22Rv1 (cell line): ENCODE measurements around the gene C1orf94.

Experiments
- H3K27ac ChIP-seq: fragments of 450-650 bp; 2 replicates; pipeline ENCODE4 v1.5.1; 2017
- ZFX ChIP-seq: fragments of 450-650 bp; IDR thresholded peaks from 2 replicates; pipeline ENCODE4 v1.6.1; 2017; ENCODE audit warnings: antibody characterized with exemption, borderline replicate concordance
- TF ChIP-seq, protein P1 (sequence below): fragments of 450-650 bp; IDR thresholded peaks from 2 replicates; pipeline ENCODE4 v1.5.1; 2017; ENCODE audit warnings: mild to moderate bottlenecking

Gene C1orf94

DNA sequence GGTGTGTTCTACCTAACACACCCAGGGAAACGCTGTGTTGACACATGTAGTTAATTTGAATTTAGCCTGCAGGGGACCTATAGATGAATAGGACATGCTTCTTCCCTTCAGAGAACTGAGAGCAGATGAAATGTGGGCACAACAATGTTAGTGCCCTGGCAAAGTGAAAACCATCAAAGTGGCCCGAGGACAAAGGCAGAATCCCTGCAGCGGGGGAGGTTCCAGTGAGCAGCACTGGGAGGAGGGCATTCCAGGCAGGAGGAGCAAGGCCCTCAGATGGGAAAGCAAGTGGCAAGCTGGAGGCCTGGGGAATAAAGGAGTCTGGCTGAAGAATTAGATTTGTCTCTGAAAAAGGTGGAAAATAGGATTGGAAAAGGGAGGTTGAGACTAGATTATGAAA lies 37.2 kb downstream of the C1orf94 start:
- no peak for TF ChIP-seq ZFX
- TF ChIP-seq, protein P1, sequence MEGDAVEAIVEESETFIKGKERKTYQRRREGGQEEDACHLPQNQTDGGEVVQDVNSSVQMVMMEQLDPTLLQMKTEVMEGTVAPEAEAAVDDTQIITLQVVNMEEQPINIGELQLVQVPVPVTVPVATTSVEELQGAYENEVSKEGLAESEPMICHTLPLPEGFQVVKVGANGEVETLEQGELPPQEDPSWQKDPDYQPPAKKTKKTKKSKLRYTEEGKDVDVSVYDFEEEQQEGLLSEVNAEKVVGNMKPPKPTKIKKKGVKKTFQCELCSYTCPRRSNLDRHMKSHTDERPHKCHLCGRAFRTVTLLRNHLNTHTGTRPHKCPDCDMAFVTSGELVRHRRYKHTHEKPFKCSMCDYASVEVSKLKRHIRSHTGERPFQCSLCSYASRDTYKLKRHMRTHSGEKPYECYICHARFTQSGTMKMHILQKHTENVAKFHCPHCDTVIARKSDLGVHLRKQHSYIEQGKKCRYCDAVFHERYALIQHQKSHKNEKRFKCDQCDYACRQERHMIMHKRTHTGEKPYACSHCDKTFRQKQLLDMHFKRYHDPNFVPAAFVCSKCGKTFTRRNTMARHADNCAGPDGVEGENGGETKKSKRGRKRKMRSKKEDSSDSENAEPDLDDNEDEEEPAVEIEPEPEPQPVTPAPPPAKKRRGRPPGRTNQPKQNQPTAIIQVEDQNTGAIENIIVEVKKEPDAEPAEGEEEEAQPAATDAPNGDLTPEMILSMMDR = no peak
- H3K27ac ChIP-seq = no peak overlapping the region

DNA sequence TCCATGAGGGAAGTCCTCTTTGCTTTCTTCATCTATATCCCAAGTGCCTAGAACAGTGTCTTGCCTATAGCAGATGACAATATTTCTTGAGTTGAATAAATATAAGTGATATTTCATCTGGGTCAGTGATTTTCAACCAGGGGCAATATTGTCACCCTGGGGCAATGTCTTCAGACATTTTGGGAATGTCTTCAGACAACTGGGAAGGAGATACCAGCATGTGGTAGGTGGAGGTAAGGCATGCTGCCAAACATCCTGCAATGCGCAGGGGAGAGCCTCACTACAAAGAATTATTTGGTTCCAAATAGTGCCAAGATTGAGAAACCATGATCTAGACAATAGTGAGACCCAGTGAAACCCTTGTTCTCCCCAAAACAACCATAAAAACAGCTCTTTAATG lies 54.7 kb downstream of the C1orf94 start:
- no peak overlapping the region for H3K27ac ChIP-seq
- TF ChIP-seq, protein P1 = no peak
- no peak for TF ChIP-seq ZFX

DNA sequence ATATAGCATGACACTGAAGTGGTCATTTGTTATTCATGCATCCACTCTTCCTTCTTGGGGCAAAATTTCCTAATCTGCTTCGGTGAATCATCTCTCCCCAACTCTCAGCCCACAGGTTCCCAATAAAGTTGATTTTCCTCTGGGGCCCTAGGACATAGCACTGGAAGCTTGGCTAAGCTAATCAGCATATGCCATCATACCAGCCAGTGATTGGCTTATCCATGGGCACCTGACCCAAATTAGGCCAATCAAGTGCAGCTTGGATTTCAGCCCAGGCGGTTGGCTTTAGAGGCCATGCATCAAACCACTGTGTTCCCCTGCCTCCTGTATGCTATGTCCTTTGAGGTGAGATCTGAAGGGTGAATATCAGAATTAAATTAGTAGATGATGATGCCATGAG lies 58.9 kb downstream of the C1orf94 start:
- H3K27ac ChIP-seq = no peak overlapping the region
- TF ChIP-seq, protein P1 = no peak
- TF ChIP-seq ZFX = no peak

DNA sequence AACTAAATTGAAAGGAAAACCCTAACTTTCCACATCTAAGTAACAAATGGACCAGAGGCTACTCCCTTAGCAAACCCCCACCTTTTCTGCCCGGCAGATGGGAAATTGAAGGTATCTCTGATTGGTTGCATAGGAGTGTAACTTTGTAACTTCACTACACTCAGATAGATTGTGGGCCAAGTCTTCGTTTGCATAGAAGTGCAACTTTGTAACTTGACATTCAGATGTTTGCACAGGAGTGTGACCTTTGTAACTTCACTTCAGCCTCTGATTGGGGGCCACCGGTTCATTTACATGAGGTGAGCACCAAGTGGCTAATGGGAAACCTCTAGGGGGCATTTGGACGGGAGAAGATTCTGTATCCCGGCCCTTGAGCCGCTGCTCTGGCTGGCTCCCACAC lies 59.4 kb downstream of the C1orf94 start:
- no peak overlapping the region for H3K27ac ChIP-seq
- TF ChIP-seq ZFX = no peak
- TF ChIP-seq, protein P1 = no peak

DNA sequence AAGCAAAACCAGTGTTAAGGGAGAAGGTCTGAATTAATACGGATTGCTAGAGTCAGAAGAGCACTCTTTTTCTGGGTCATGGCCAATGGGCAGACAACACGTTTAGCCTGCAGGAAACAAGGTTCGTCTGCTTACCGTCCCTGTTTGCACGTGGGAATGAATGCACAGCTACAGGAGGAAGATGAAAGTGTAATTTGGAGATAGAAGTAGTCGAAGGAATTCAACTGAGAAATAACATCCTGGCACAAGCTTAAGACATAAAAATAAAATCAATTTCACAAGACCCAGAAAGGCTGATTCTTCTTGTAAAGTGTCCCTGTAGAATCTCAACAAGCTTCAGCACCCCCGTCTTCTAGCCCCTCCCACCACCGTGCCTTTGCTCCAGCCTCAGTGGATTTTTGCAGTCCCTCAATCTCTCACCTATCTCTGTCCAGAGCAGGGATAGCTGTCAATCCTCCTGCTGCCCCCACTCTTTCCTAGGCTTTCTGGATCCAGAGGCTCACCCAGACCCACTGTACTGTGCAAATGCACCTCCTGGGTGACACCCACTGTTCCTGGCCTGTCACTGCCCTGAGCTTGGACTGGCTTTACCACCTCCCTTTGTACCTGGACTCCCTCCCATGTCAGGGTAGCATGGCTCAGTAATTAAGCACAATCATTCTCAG lies 60.6 kb downstream of the C1orf94 start:
- no peak for TF ChIP-seq ZFX
- TF ChIP-seq, protein P1 = no peak
- H3K27ac ChIP-seq = no peak overlapping the region

DNA sequence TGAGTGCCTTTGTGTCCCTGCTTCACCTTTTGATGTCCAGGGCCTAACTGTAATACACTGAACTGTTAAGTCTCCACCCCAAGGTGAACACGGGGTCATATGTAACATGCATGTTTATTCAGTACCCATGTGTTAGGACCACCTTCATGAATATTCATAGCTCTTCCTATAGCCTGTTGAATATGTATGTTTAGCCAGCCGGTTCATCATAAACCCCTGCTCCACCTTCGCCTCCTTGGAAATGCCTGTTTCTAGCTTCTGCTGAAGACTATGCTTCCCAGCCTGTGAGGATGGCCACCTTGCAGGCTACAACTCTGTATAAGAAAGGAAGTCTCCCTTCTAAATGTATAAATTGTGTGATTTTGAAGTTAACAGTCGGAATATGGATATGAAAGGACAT lies 69.3 kb downstream of the C1orf94 start:
- no peak overlapping the region for H3K27ac ChIP-seq
- TF ChIP-seq ZFX = no peak
- TF ChIP-seq, protein P1 = no peak

DNA sequence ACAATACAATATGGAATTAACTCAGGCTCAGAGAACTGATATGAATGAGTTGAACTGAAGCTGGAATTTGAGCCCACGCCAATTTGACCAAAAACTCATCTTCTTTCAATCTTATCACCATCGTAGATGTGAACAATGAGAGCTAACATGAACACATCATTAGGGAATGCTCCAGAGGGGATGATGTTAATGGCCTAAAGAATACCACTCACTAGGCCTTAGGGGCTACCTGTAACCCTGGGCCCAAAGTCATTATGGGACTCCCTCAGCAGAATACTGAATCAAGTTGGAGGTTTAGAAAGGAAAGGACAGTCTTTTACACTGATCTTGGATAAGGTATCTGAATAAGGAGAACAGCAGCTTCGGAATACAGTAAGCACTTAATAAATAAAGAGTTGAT lies 73.6 kb downstream of the C1orf94 start:
- TF ChIP-seq, protein P1 = no peak
- H3K27ac ChIP-seq = no peak overlapping the region
